ENCODE measurements around the gene ORM1.
A peak's percentile ranks its signal among the peaks of the same experiment; 100 is the strongest.

Gene ORM1

GRCh38 chr9:114341152-114341830 lies 18.4 kb downstream of the ORM1 start:
- no peak for DNase-seq (ENCODE audit: low read depth in 1 of 2, low spot score in 1 of 2)

- DNase-seq (ENCODE audit: low read depth in 1 of 2, low spot score in 1 of 2) = no peak
Observed at GRCh38 chr9:114341991-114342390, 19.1 kb downstream of the ORM1 start.

GRCh38 chr9:114342755-114343440 lies 20.0 kb downstream of the ORM1 start:
- no peak for DNase-seq (ENCODE audit: low read depth in 1 of 2, low spot score in 1 of 2)

- no peak for DNase-seq (ENCODE audit: low read depth in 1 of 2, low spot score in 1 of 2)
Observed at GRCh38 chr9:114343471-114344187, 20.7 kb downstream of the ORM1 start.

GRCh38 chr9:114344188-114344566 lies 21.3 kb downstream of the ORM1 start:
- DNase-seq (ENCODE audit: low read depth in 1 of 2, low spot score in 1 of 2) = no peak

GRCh38 chr9:114344692-114345091 lies 21.8 kb downstream of the ORM1 start:
- DNase-seq (ENCODE audit: low read depth in 1 of 2, low spot score in 1 of 2) = no peak

GRCh38 chr9:114345493-114346065 lies 22.7 kb downstream of the ORM1 start:
- DNase-seq (ENCODE audit: low read depth in 1 of 2, low spot score in 1 of 2) = no peak

- DNase-seq (ENCODE audit: low read depth in 1 of 2, low spot score in 1 of 2) = no peak
Observed at GRCh38 chr9:114346146-114346545, 23.2 kb downstream of the ORM1 start.

- DNase-seq (ENCODE audit: low read depth in 1 of 2, low spot score in 1 of 2) = no peak
Observed at GRCh38 chr9:114347675-114348074, 24.8 kb downstream of the ORM1 start.

- no peak for DNase-seq (ENCODE audit: low read depth in 1 of 2, low spot score in 1 of 2)
Observed at GRCh38 chr9:114348261-114348905, 25.5 kb downstream of the ORM1 start.

- DNase-seq (ENCODE audit: low read depth in 1 of 2, low spot score in 1 of 2) = peak in 1 of 2 donors; percentile 75
Observed at GRCh38 chr9:114348906-114349482, 26.1 kb downstream of the ORM1 start.

- no peak for DNase-seq (ENCODE audit: low read depth in 1 of 2, low spot score in 1 of 2)
Observed at GRCh38 chr9:114349713-114350480, 27.0 kb downstream of the ORM1 start.

- no peak for DNase-seq (ENCODE audit: low read depth in 1 of 2, low spot score in 1 of 2)
Observed at GRCh38 chr9:114350636-114351401, 27.9 kb downstream of the ORM1 start.

GRCh38 chr9:114351932-114352331 lies 29.0 kb downstream of the ORM1 start:
- DNase-seq (ENCODE audit: low read depth in 1 of 2, low spot score in 1 of 2) = no peak

- DNase-seq (ENCODE audit: low read depth in 1 of 2, low spot score in 1 of 2) = no peak
Observed at GRCh38 chr9:114355821-114356220, 32.9 kb downstream of the ORM1 start.

- no peak for DNase-seq (ENCODE audit: low read depth in 1 of 2, low spot score in 1 of 2)
Observed at GRCh38 chr9:114356792-114357191, 33.9 kb downstream of the ORM1 start.

- DNase-seq (ENCODE audit: low read depth in 1 of 2, low spot score in 1 of 2) = no peak
Observed at GRCh38 chr9:114357360-114357759, 34.5 kb downstream of the ORM1 start.

- no peak for DNase-seq (ENCODE audit: low read depth in 1 of 2, low spot score in 1 of 2)
Observed at GRCh38 chr9:114357911-114358328, 35.0 kb downstream of the ORM1 start.

GRCh38 chr9:114359801-114360200 lies 36.9 kb downstream of the ORM1 start:
- DNase-seq (ENCODE audit: low read depth in 1 of 2, low spot score in 1 of 2) = no peak

GRCh38 chr9:114361542-114361941 lies 38.6 kb downstream of the ORM1 start:
- no peak for DNase-seq (ENCODE audit: low read depth in 1 of 2, low spot score in 1 of 2)
